Measurements from ENCODE around the gene PBX1.

Gene PBX1

DNA sequence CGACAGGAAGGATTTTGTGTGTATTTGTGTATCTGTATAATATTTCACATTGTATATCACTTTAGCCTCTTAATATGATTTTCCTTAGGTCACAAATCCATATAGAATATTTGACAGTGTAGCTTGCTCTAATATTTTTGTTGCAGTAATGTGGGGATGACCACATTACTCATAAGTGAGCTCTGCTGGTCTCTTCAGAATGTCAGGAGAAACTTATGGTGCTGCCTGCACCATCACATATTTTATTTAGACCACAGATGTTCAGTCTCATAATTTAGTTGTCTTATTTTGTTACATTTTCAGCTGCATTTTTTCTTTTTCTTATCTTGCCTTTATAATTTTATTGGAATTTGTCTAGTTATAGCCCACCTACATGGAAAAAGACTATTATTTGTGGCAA lies 205.3 kb downstream of the PBX1 start:
- no peak for DNase-seq

DNA sequence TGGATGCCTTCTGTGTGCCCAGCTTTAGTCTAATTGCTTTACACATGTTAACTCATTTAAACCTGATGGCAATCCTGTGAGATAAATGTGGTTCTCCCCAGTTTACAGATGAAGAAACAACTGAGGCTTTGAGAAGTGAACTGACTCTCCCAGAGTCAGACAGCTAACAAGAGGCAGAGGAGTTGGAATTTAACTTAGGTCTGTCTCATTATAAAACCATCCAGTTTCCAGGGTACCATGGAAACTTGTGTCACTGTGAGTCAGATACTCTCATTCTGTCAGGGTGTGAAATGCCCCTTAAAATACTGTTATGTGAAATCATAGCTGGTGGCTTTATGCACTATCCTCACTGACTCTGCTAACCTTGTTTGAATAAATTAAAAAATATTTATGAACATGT lies 206.6 kb downstream of the PBX1 start:
- no peak for DNase-seq

DNA sequence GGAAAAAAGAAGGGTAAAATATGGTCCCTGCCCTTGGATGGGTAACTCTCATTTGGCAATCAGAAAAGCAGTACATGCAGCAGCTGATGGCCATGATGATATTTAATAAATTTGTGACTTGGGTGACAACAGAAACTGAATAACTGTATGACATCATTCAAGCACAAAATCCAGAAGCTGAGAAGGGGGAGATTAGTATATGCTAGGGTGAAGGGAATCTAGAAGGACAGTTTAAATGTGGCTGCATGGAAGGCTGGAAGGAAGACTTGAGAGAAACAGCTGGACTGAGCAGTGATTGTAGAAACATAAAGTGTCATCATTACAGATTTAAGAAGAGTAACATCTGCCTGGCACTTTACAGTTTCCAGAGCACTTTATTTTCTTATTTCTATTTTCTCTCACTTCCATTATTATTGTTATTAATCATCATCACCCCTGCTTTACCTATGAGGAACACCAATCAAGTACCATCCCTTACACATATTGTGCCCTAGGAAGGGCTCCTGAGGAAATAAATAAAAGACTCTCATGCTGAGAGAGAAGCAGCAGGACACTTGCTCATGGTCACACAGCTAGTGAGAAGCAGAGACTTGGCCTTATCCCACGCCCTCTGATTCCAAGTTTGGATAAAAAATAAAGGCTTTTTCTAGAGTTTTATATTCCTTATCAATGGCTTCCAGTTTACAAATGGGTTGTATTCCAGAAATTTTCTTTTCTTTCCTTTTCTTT lies 207.2 kb downstream of the PBX1 start:
- no peak for DNase-seq

DNA sequence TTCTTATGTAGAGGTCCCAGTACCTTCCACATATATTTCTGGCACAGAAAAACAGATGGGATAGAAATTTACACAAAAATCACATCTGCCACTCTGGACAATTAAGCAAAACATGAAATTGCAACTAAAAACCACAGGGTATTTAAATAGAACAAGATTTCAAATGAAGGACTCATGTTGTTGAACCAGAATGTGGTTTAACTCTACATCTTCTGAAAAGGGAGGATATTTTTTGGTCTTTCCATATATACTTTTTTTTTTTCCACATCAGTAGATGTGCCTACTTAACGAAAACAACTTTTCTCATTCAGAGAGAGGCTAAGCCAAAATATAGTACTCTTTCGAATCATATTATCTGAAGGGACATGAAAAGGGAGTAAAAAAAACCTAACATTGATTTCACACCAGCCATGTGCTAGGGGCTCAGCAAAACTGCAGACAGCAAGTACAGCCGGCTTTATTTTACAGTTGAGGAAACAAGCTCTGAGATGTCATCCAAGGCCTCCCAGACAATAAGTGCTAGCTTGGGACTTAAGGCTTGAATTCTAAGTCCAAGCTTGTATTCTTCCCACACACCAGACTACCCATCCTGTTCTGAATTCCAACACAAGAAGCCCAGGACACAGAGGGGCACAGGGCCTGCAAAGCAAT lies 208.9 kb downstream of the PBX1 start:
- no peak for DNase-seq

DNA sequence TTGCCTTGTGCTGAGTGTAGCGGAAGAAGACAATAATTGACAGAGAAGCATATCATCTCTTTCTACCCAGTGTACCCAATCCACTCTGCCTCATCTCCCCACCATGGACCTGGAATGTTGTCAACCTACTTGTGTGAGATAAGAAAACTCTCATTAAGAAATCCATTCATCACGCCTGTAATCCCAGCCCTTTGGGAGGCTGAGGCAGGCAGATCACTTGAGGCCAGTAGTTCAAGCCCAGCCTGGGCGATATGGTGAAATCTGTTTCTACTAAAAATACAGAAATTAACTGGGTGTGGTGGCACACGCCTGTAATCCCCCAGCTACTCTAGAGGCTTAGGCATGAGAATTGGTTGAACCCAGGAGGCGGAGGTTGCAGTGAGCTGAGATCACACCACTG lies 209.6 kb downstream of the PBX1 start:
- no peak for DNase-seq

DNA sequence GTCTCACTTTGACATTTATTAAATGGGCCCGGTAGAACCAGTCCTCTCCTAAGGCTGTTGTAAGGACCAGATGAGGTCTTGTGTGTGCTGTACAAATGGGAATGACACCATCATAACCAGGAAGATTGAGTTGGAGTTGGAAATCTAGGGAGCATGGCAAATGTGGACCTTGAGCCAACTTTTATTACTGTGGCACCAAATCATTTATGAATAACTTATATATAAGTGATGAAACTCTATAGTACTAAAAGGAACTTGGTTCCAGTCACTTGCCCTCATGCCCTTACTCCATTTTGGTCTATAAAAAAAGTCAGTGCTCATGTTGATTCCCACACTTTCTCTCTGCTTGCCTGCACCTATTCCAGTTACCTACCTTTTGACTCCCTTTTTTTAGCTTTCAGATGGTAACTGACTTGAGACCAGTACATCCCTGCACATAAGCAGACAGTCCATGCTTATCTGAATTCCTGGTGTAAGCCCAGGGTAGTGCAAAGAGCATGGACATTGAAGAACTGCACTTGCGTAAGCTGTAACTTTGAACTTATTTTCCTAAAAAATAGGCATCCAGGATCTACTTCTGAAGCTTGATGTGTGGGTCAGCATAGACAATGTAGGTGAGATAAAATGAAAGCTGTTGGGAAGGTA lies 210.6 kb downstream of the PBX1 start:
- DNase-seq: no peak

DNA sequence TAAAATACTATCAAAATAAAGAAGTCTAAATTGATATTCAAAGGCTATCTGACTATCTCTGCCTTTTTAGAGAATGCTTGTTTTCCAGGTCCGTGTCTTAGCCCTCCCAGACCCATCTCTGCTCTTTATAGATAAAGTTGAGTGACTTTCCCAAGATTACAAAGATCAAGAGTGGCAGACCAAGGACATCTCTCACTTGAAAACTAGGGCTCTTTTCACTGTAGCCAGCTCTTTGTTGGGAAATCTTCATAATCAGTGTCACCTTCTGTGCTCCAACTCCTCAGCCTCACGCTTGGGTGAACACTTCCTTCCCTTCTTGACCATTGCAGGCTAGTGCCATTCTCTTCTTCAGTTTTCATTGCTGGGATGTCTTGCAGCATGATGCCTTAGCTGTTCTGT lies 211.1 kb downstream of the PBX1 start:
- DNase-seq: no peak

DNA sequence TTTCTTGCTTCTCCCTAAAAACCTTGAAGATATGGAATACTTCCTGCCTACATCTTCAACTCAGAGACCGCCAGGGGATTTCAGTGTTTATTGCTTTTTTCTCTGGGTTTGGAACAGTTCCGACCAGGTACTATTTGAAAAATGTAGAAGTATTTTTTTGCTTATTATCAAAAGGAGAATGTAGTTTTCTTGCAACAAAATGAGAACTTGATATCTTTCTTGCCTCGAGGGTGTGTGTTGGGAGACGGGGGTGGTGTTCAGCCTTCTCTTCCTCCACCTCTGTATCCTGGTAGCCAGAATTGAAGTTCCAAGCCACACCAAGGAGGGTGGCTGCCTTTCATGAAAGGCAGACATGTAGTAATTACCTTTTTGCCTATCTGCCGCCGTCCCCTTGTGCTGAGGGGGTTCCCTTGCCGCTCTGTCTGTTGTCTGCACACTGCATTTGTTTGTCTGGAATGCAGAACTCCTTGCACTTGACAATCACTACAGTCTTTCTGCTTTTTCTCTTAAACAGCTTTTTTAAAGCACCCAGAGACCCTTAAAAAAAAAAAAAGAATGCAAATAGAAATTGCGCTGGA lies 212.1 kb downstream of the PBX1 start:
- no peak for DNase-seq

DNA sequence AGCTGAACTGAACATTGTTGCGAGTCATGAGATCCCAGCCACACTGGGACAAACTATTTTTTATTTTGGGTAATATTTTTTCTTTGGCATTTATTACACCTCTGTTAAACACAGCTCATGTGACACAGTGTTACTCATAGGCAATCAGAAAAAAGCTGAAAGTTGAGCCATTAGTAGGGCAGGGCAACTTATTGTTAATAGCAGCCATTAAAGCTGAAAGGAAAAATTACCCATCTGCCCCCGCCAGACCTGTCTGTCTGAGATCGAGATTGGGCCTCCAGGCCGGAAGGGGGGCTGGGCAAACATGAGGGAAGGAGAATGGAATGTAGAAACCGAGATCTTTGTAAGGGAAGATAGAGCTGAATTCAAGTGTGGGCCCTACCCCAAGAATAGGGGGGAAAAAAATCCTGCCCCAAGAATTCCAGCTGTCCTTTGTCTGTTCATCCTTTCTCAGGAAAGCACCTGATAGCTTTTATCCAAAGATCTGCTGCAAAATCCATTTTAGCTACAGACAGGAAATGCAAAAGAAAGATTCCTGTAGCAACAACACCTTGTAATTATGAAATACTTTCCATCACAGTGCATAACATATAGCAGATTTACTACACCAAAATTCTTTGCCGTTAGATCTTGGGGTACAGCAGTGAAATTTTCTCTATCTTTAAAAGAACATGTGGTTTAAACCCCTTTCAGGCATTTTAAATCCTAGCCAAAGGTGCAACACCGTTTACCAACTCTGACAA lies 212.8 kb downstream of the PBX1 start:
- DNase-seq: no peak

DNA sequence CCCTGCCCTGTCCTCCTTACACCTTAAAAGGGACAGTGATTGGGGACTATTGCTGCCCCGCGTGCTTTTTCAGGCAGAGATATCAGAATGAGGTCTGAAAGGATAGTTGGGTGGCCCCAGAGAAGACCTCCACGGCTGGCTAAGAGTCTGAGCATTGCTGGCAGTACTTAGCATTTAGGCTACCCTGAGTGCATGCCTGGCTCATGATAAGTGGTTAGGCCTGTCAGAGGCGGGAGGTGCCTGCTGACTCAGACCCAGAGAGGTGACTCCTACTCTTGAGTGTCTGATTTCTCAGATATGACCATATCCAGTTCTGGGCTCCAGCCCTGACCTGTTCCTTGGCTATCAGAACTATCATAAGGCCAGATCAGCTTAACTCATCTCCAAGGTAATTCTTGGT lies 213.7 kb downstream of the PBX1 start:
- DNase-seq: no peak

DNA sequence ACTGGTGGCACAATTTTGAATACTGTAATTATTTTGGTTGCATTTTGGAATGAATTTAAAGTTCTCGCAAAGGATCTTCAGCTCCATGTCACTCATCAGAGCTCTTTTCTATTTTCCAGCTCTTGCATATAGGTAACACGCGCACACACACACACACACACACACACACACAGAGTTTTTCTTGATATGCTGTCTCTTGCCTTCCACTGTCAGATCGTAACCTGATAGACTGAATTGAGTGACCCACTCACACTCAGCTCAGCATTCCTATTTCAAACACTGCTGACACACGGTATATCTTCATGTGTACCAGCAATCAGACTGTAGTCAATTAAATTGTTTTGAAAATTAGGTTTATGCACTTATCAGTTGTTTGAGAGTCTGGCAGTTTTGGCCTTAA lies 214.1 kb downstream of the PBX1 start:
- no peak for DNase-seq

DNA sequence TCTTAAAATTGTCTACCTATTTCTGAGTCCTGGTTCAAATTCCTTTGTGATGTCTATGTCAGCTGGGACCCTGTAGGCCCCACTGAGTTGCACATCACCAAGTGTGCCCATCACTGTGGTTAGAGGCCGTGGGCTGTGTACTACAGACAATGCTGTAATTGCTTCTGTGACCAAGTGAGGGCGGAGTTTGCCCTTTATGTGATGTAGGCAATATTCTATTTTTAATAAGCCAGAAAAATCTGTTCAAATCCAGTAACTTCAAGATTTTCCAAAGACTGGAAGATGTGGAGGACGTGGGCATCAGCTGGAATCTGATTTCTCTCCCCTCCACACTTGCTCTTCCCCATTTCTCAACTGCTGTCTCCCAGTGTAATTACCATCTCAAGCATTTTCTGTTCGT lies 215.4 kb downstream of the PBX1 start:
- no peak for DNase-seq

DNA sequence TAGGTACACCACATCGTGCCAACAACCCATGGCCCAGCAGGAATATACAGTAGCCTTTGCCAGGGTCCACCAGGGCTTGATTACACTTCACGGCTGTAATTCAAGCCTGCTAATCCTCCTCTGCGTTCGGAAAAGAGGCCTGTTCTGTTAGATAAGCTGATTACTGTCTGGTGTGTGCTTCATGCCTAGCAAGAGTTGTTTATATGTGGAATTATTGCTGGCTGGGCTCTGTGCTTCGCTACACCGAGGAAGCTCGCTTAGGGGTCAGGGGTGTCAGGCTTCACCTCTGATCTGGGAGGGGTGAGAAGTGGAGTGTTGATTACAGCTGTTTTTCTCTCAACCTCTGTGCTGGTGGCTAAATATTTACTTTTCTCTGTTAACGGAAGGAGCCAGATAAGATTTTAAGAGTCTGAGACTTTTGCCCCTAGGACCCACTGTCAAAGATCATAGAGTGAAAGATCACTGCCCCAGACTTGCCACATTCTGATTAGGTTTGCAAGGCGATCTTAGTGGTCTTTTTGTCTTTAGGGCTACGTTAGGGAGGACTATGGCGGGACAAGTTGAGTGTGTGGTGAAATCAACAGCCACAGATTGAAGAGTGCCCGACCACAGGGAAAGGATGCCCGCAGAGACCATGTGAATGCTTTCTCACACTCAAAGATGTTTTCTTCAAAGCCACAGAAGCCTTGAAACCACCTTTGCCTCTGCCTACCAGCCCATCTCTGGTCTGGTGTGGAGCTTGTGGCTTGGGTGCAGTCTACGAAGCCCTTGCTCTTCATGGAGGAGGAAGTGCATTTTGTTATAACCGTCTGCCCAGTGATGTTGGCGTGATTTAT lies 216.1 kb downstream of the PBX1 start:
- no peak for DNase-seq

DNA sequence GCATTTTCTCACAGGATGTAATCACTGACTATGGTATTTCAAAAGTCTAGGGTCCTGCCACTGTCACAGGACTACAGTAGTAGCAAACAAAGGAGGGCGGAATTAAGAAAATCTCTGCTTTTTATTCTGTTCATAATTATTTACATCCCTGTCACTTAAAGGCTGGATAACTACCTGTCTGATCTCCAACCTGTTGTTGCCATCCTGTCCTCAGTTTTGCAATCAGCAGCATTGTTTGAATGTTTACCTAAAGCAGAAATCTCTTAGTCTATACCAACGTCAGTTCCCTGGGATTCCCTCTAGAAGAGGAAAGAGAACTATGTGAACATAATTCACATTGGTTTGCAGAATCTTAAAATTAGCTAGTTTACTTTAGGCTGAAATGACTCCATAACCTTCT lies 218.5 kb downstream of the PBX1 start:
- no peak for DNase-seq

DNA sequence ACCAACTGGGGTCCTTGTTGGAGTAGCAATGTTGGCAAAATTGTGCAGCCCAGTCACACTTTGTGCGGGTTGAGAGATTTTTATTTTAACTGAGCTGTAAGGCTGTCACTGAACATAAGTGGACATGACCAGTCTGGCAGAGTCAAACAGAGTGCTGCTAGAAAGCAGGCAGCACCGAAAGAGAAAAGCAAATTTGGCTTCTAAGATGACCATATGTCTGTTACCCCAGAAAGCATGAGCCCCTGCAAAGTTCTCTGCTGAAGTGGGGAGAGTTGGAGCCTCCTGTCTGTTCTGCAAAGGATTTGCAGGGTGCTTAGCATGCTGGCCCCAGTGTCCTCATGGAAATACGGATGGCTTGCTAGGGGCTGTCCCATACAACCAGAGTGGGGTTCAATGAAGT lies 220.4 kb downstream of the PBX1 start:
- DNase-seq: no peak

DNA sequence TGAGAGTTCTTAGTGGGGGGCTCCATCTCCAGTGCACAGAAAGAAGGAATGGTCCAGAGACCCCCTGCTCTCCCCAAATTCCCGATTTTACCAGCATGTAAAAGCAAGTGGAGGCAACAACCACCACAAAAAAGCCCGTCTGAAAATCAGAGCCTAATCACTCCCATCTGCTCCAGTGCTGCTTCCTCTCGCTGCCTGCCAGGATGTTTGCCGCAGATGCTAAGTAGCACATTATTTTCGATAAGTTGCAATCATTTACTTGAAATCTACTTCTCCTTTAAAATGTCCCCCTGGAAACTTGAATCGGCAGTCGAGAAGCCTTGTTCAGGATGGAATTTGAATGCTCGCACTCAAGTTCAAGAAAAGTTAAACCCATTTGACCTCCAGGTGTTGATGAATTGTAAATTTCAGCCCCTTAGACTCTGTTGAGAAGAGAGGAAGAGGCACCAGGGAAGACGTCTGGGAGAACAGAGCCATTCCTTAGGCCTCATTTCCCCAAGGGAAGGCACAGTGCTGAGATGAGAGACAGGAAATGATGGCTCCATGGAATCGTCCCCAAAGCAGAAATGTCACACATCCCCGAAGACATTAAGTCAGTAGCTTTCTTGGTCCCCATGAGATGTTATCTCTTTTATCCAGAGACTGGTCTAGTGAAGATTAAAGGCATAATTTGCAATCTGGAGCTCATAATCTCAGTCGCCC lies 221.3 kb downstream of the PBX1 start:
- DNase-seq: no peak

DNA sequence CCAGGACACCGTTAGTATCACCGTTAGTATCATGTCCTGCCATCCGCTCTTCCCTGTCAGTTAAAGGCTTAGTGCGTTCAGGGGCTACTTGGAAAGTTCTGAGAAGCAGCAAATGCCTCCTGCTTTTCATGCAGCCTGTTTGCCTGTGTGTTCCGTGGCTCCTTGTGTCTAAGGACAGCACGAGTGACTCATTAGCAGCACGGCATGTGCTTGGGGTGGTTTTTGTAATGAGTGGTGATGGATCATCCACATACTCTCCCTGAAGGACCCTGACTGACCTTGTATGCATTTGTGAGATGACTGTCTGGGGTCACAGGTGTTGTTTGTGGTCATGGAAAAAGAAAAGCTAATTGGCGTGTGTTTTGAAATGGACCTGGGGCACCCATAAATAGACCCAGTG lies 221.9 kb downstream of the PBX1 start:
- DNase-seq: no peak

DNA sequence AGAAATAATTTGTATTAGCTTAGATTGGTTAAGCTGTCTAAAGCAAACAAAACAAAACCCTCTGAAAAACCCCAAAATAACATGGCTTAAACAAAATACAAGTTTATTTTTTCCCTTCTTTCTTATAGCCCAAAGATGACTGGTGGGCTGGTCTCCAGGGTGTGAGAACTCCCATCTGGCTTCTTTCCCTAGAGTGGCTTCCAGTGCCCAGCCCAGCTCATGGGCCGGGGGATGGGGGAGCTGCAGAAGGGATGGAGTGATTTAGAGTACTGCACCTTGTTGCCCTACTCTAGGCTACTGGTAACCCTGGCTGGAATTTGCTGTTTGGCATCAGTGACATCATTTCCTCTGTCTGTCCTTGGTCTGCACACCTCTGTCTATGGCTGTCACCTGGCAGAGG lies 223.0 kb downstream of the PBX1 start:
- DNase-seq: no peak

DNA sequence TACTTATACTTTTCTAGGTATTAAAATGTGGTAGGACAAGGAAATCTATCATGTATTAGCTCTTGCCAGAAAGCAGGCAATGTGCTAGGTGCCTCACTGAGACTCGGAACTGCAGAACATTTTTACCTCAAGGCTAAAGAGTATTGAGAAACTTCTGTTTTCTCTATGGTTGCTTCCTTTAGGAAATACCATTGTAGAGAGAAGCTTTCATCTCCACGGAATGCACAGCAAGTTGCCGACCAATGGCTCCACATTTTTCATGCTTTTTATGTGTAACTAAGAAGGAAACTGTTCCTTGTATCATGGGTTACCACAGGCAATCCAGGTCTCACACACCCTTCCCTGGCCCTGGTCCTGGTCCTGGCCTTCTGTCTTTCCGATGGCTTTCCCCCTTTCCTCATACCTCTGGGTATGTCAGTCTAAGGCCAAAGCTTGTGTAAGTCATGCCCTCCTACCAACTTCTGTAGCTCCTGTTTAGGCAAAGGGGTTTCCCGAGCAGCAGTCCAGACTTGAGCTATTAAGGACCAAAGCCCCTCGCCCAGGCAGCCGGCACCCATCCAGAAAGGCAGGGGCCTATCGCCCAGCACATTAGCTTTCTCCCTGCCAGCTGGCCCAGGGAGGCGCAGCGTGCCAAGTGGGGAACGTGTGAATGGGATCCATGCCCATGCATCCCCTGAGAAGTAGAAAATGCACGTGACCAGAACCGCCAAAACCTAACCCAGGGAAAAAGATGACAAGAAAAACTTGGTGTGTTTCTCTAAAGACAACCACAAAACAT lies 225.0 kb downstream of the PBX1 start:
- no peak for DNase-seq

DNA sequence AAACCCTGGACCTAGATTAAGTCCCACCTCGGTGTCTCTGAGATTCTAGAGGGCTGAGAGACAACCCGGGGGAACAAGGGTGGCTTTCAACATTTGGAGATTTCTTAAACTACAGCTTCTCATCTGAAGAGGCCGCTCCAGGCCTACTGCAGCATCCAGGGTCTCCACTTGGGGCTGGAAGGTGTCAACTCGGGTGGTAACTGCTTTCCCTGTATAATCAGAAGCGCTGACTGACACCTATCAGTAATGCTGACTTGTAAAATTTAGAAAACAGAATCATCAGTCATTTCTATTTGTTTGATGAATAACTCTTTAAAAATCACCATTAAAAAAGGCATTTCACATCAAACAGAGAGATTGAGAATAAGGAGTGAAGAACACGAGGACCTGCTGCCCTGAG lies 226.0 kb downstream of the PBX1 start:
- DNase-seq: no peak
